ENCODE data around the gene FOXP1. TPM values are rescaled to one million over a fixed set of nuclear protein-coding genes. Genes with fewer than 3 reads are reported as not detected.
A peak's percentile ranks its signal among the peaks of the same experiment; 100 is the strongest.

The FOXP1 gene
- total RNA-seq, 1 experiment from 2014 or later, result 75.3 TPM

GRCh38 chr3:71164881-71165280, 418.6 kb downstream of the FOXP1 start:
- Histone ChIP-seq H3K23me2 (ENCODE audit: insufficient read length, low read depth, low read length, poor library complexity, severe bottlenecking) (no peaks in the 10 kb centered on the region), H3K23ac (ENCODE audit: insufficient read length, low read depth, low read length) (no peak overlapping the region), H2AK5ac (ENCODE audit: insufficient read length, low read length) (no peak overlapping the region), H3K79me2 (ENCODE audit: insufficient read depth, low read length) (no peaks in the 10 kb centered on the region), H3K27me3 (ENCODE audit: insufficient read depth, low read length) (no peaks in the 10 kb centered on the region), H3K18ac (ENCODE audit: insufficient read length, low read depth, low read length) (no peak overlapping the region), H3K4me1 (ENCODE audit: insufficient read depth, low read length) (peaks cover 8% of the 10 kb centered on the region), H3K9me3 (ENCODE audit: control insufficient read depth, low read depth, low read length) (no peaks in the 10 kb centered on the region), H3K4ac (ENCODE audit: low read depth, low read length) (no peak overlapping the region), H4K5ac (ENCODE audit: insufficient read length, low read depth, low read length) (no peak overlapping the region), H3K4me2 (ENCODE audit: insufficient read depth, insufficient read length, low read length) (no peak overlapping the region), H3K27ac (ENCODE audit: insufficient read length, low read depth, low read length) (no peak overlapping the region), H3K56ac (ENCODE audit: insufficient read length, low read depth, low read length) (no peak overlapping the region), H3T11ph (ENCODE audit: low read length) (no peak overlapping the region), H3K79me1 (ENCODE audit: insufficient read depth, low read depth, low read length, poor library complexity, severe bottlenecking) (no peaks in the 10 kb centered on the region), H4K8ac (replicated peaks; ENCODE audit: insufficient read length, low read depth, low read length) (no peak overlapping the region), H2BK15ac (ENCODE audit: low read depth, low read length) (no peak overlapping the region), H2BK20ac (ENCODE audit: low read depth, low read length, poor library complexity, severe bottlenecking) (no peak overlapping the region), H2BK5ac (ENCODE audit: insufficient read length, low read length) (no peak overlapping the region), H4K20me1 (ENCODE audit: control insufficient read depth, insufficient read depth, insufficient read length) (no peaks in the 10 kb centered on the region), H2AFZ (ENCODE audit: low read length) (no peak overlapping the region), H2BK120ac (ENCODE audit: low read depth, low read length, poor library complexity, severe bottlenecking) (no peak overlapping the region), H3K14ac (ENCODE audit: insufficient read depth, low read length) (no peak overlapping the region), H4K91ac (ENCODE audit: insufficient read length, low read depth, low read length) (no peak overlapping the region), H3K9ac (ENCODE audit: extremely low read depth, insufficient read length, low read length) (no peak overlapping the region), H2BK12ac (ENCODE audit: insufficient read length, low read depth, low read length) (no peak overlapping the region)
- H3K36me3 Mint-ChIP-seq (ENCODE audit: insufficient read depth in 1 of 3, low read depth in 3 of 3), result peaks cover 13 to 23% (median 14%) of the 10 kb centered on the region in 3 experiments; a peak in 6 of 7 replicates
- H3K27ac Mint-ChIP-seq, result peak overlapping the region in 1 of 3 experiments; percentile 7; a peak in 1 of 7 replicates
- DNase-seq, result no peak
- no peak overlapping the region; a peak in 1 of 5 replicates for H3K4me3 Mint-ChIP-seq
- peaks cover 33 to 38% of the 10 kb centered on the region in 2 experiments for H3K4me1 Mint-ChIP-seq
- no CpG with 5 or more reads among the region's 2 CpGs for WGBS (ENCODE audit: extremely low coverage, insufficient read length, low lambda C conversion rate)
- H3K9me3 Mint-ChIP-seq, result peaks cover 0 to 8% of the 10 kb centered on the region in 2 experiments; a peak in 3 of 5 replicates
- no peaks in the 10 kb centered on the region for H3K27me3 Mint-ChIP-seq (ENCODE audit: low read depth)
- TF ChIP-seq, protein P1, sequence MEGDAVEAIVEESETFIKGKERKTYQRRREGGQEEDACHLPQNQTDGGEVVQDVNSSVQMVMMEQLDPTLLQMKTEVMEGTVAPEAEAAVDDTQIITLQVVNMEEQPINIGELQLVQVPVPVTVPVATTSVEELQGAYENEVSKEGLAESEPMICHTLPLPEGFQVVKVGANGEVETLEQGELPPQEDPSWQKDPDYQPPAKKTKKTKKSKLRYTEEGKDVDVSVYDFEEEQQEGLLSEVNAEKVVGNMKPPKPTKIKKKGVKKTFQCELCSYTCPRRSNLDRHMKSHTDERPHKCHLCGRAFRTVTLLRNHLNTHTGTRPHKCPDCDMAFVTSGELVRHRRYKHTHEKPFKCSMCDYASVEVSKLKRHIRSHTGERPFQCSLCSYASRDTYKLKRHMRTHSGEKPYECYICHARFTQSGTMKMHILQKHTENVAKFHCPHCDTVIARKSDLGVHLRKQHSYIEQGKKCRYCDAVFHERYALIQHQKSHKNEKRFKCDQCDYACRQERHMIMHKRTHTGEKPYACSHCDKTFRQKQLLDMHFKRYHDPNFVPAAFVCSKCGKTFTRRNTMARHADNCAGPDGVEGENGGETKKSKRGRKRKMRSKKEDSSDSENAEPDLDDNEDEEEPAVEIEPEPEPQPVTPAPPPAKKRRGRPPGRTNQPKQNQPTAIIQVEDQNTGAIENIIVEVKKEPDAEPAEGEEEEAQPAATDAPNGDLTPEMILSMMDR (conservative IDR thresholded peaks at IDR 0.05), result no peak

Data from H9 (cell line).